ENCODE measurements around the gene MEGF11.

MEGF11 gene

DNA sequence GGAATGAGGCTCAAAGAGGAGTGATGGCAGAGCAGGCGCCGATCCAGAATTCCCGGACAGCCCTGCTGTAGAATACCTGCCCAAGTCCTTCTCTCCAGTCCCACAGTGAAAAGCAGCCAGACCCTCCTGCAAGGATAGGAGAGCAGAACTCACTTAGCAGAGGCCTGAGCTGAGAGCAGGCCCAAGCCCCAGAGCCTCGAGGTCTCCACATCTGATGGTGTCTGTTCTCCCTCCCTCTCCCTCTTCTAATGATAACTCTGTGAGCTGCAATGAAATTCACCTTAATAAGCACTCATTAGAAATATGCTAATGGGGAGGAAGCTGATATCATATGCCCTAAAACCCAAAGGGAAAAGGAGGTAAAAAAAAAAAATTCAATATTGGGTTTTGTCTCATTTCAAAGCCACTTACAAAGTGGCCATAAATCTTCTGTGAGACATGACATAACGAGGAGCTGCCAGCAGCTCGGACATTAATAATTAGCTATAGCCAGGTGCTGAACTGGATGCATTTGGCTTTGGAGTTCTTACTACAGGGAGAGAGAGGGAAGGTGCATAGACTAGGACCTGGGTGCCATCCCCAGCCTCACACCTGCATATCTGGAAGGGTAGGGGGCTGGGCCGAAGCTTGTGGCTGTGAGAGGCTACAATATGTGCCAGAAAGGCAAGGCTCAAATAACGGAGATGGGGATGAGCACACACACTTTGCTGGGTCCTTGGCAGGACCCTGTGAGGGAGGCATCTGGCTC, 108.4 kb downstream of the MEGF11 start:
- H3K36me3 ChIP-seq (ENCODE audit: control insufficient read depth, insufficient read depth, low read length) = no peaks in the 10 kb centered on the region
- no peaks in the 10 kb centered on the region for H3K27me3 ChIP-seq (ENCODE audit: control insufficient read depth, insufficient read depth, low read length)
- H3K4me1 ChIP-seq (ENCODE audit: control insufficient read depth, insufficient read depth, low read length) = peaks cover 7% of the 10 kb centered on the region
- no peak overlapping the region for H3K4me3 ChIP-seq (ENCODE audit: low read depth, low read length)
- no peak overlapping the region for H3K9ac ChIP-seq (ENCODE audit: low read depth, low read length)
- H3K9me3 ChIP-seq (ENCODE audit: control insufficient read depth, insufficient read depth, low read length) = no peaks in the 10 kb centered on the region

DNA sequence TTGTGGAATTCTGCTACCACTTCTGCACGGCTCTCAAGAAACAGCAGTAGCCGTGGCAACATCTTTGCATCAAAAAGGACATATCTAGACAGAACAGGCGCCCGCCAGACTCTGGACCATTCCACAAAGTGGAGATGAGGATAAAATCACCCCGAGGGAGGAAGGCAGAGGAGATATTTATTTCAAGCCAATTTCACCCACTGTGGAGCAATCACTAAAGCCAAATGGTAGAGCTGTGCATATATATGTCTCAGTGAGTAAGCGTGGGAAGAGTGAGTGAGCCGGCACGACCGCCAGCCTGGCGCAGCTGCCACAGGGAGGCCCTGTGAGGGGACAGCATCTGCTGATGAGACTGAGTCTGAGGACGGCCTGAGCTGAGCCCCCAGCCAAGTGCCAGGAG, 111.3 kb downstream of the MEGF11 start:
- Histone ChIP-seq H3K27me3 (ENCODE audit: control insufficient read depth, insufficient read depth, low read length) (no peaks in the 10 kb centered on the region), H3K9me3 (ENCODE audit: control insufficient read depth, insufficient read depth, low read length) (no peaks in the 10 kb centered on the region), H3K9ac (ENCODE audit: low read depth, low read length) (no peak overlapping the region), H3K36me3 (ENCODE audit: control insufficient read depth, insufficient read depth, low read length) (no peaks in the 10 kb centered on the region), H3K4me1 (ENCODE audit: control insufficient read depth, insufficient read depth, low read length) (peaks cover 7% of the 10 kb centered on the region), H3K4me3 (ENCODE audit: low read depth, low read length) (no peak overlapping the region)

DNA sequence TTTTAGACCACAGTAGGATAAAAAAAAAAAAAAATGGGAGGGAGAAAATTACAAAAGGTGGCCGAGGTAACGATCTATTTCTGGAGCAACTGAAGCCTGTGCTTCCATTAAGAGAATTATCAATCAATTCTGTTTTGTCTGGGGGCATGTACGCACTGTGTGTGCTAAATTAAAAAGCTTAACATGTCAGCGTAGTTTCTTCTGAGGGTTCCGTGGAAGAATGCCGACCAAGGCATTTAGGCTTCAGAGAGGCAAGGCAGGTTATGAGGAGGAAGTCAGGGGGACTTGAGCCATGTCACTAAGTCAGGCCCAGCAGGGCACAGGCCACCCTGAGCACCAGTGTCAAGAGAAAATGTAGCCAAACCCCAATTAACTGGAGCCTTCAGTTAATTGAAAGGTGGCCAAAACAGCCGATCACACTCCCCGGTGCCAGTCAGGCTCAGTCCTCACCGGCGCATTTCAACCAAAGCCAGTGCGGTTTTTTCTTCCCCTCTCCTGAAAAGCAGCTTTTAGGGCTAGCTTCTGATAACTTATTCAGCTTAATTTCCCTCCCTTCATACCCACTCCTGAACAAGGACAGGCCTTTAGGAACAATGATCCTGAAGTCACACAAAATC, 113.9 kb downstream of the MEGF11 start:
- Histone ChIP-seq H3K4me3 (ENCODE audit: low read depth, low read length) (no peak overlapping the region), H3K9me3 (ENCODE audit: control insufficient read depth, insufficient read depth, low read length) (no peaks in the 10 kb centered on the region), H3K4me1 (ENCODE audit: control insufficient read depth, insufficient read depth, low read length) (peaks cover 3% of the 10 kb centered on the region), H3K9ac (ENCODE audit: low read depth, low read length) (no peak overlapping the region), H3K27me3 (ENCODE audit: control insufficient read depth, insufficient read depth, low read length) (no peaks in the 10 kb centered on the region), H3K36me3 (ENCODE audit: control insufficient read depth, insufficient read depth, low read length) (no peaks in the 10 kb centered on the region)

DNA sequence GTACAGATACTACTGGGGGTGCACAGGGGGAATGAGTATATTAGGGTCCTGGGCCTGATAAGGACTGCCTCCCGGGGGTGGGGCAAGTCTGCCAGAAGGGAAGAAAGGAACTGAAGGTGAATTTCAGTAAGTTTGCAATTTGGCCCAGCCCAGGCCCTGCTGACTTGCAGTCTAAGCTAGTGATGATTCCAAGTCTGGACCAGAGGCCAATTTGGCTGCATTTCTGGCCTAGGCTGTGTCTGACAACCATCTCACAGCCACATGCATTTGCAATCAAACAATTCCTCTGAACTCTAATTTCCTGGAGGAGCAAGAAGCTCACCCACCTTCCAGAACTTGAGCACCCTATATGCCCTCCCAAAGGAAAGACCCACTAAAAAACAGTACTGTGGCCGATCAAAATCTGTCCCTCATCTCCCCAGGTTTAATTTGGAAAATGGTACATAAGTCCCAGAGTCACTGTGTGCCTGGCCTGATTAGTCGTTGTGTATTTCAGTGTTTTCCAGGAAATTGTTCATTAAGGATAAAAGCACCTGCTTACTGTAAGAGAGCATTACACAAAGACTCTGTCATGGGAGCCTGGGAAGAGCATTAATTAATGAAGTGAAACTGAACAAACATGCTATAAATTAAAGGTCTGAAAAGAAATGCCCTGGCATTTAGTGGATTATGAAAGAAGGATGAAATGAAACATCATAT, 114.5 kb downstream of the MEGF11 start:
- Histone ChIP-seq H3K9me3 (ENCODE audit: control insufficient read depth, insufficient read depth, low read length) (no peaks in the 10 kb centered on the region), H3K36me3 (ENCODE audit: control insufficient read depth, insufficient read depth, low read length) (no peaks in the 10 kb centered on the region), H3K4me1 (ENCODE audit: control insufficient read depth, insufficient read depth, low read length) (peaks cover 3% of the 10 kb centered on the region), H3K9ac (ENCODE audit: low read depth, low read length) (no peak overlapping the region), H3K27me3 (ENCODE audit: control insufficient read depth, insufficient read depth, low read length) (no peaks in the 10 kb centered on the region), H3K4me3 (ENCODE audit: low read depth, low read length) (no peak overlapping the region)

DNA sequence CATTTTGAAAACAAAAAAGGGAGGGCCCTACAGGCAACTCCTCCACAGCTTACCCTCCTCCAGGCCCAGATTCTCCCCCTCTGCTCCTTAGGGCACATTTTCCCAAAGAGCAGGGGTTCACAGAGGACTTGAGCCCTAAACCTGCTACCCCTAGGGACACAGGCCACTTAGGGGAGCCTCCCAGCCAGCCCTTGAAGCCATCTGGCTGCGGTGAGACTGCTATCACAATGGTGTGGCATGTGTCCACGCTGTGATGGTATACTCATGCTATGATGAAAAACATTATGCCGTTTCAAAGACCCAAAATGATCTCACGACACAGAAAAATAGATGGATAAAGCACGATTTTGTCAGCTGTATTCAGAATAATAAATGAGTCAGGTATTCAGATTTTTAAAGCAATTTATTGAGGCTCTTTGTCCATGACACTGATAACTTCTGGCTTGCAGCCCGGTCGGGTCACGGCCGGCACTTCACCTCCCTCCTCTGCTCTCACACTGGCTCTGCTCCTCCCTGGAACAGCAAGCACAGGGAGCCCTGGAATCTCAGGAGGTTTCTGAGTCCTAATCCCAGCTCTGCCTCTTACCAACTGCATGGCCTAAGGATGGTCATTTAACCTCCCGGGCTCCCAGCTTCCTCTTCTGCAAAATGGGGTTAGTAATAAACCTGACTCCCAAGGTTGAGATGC, 115.3 kb downstream of the MEGF11 start:
- H3K9me3 ChIP-seq (ENCODE audit: control insufficient read depth, insufficient read depth, low read length) = no peaks in the 10 kb centered on the region
- H3K36me3 ChIP-seq (ENCODE audit: control insufficient read depth, insufficient read depth, low read length) = no peaks in the 10 kb centered on the region
- H3K27me3 ChIP-seq (ENCODE audit: control insufficient read depth, insufficient read depth, low read length) = no peaks in the 10 kb centered on the region
- no peak overlapping the region for H3K9ac ChIP-seq (ENCODE audit: low read depth, low read length)
- no peak overlapping the region for H3K4me3 ChIP-seq (ENCODE audit: low read depth, low read length)
- no peaks in the 10 kb centered on the region for H3K4me1 ChIP-seq (ENCODE audit: control insufficient read depth, insufficient read depth, low read length)

DNA sequence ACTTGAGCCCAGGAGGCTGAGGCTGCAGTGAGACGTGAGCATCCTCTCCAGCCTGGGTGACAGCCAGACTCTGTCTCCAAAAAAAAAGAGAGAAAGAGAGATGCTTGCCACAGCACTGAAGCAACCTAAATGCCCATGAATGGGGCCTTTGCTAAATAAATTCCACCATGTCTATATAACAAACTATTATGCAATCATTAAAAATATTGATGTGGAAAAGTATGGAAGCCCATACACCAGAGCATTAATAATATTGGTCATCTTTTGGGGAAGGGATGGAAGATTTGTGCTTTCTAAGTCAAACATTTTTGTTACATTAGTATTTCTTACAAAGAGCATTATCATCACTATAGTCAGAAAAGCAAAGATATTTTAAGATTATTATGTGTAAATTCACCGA, 116.6 kb downstream of the MEGF11 start:
- Histone ChIP-seq H3K9ac (ENCODE audit: low read depth, low read length) (no peak overlapping the region), H3K27me3 (ENCODE audit: control insufficient read depth, insufficient read depth, low read length) (no peaks in the 10 kb centered on the region), H3K36me3 (ENCODE audit: control insufficient read depth, insufficient read depth, low read length) (no peaks in the 10 kb centered on the region), H3K9me3 (ENCODE audit: control insufficient read depth, insufficient read depth, low read length) (no peaks in the 10 kb centered on the region), H3K4me3 (ENCODE audit: low read depth, low read length) (no peak overlapping the region), H3K4me1 (ENCODE audit: control insufficient read depth, insufficient read depth, low read length) (no peaks in the 10 kb centered on the region)

DNA sequence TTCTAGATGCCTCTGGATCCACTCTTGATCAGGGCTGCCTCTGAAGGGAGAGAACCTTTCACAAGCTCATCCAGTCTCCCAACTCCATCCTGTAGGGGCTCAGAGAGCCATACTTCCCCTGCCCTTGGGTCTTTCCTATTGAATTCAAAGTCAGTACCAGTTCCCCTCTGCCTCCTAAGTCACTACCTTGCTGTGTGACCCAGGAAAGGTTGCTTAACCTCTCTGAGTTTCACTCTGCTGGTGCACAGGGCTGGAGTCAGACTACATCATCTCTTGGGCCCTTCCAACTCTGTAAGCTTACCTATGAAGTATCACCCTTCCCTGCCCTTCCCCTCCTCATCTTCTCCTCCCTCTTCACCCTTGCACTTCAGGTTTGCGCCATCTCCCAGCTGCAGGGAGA, 117.9 kb downstream of the MEGF11 start:
- H3K9me3 ChIP-seq (ENCODE audit: control insufficient read depth, insufficient read depth, low read length) = no peaks in the 10 kb centered on the region
- H3K4me3 ChIP-seq (ENCODE audit: low read depth, low read length) = no peak overlapping the region
- no peaks in the 10 kb centered on the region for H3K27me3 ChIP-seq (ENCODE audit: control insufficient read depth, insufficient read depth, low read length)
- H3K9ac ChIP-seq (ENCODE audit: low read depth, low read length) = no peak overlapping the region
- no peaks in the 10 kb centered on the region for H3K4me1 ChIP-seq (ENCODE audit: control insufficient read depth, insufficient read depth, low read length)
- H3K36me3 ChIP-seq (ENCODE audit: control insufficient read depth, insufficient read depth, low read length) = no peaks in the 10 kb centered on the region

DNA sequence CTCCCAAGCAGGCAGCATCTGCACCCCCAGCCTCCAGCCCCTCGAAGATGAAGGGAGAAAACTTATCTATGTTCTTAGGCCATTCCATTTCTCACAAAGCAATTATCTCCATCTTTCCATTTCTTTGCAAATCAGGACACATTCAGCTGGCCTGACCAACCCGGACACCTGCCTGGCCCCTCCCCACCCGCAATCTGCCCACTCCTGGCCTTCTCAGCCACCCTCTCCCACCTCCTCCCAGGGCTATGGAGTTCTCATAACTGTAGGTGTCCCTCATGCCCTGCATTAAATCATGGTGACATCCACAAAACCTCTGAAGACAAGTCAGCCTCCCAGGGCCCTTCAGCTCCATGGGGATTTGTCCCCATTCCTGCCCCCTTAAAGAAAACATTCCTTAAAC, 119.3 kb downstream of the MEGF11 start:
- H3K27me3 ChIP-seq (ENCODE audit: control insufficient read depth, insufficient read depth, low read length) = no peaks in the 10 kb centered on the region

DNA sequence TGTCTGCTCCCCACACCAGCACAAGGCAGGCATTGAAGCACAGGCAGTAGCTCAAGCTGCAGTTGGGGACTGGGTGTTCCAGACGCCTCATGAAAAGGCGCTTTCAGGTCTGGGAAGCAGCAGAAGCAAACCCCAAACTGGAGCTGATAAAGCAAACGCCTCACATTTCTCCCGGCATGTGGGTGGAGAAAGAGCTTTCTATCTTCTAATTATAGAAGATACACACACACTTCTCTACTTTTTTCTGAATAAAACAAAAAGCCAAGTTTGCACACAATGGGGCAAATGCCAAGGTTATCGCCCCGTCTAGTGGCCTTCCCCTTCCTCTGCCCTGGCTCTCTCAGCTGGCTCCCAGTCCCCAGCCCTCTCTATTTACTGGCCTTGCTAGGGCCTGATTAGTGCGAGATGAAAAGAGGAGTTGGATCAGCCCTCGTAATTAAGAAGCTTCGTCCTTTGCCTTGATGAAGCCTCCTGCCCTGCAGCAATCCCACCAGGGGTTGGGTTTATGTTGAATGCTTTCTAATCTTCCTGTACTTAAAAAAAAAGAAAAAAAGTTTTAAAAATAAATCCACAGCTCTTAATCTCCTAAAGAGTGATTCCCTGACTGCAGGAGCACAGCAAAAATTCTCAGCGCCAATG, 120.2 kb downstream of the MEGF11 start:
- H3K4me1 ChIP-seq (ENCODE audit: control insufficient read depth, insufficient read depth, low read length) = no peaks in the 10 kb centered on the region
- H3K4me3 ChIP-seq (ENCODE audit: low read depth, low read length) = no peak overlapping the region
- H3K9me3 ChIP-seq (ENCODE audit: control insufficient read depth, insufficient read depth, low read length) = no peaks in the 10 kb centered on the region
- no peaks in the 10 kb centered on the region for H3K36me3 ChIP-seq (ENCODE audit: control insufficient read depth, insufficient read depth, low read length)
- H3K27me3 ChIP-seq (ENCODE audit: control insufficient read depth, insufficient read depth, low read length) = no peaks in the 10 kb centered on the region
- H3K9ac ChIP-seq (ENCODE audit: low read depth, low read length) = no peak overlapping the region

More for the DNA sequence above, 119.3 kb downstream of the MEGF11 start:
- Histone ChIP-seq H3K4me1 (ENCODE audit: control insufficient read depth, insufficient read depth, low read length) (no peaks in the 10 kb centered on the region), H3K9me3 (ENCODE audit: control insufficient read depth, insufficient read depth, low read length) (no peaks in the 10 kb centered on the region), H3K9ac (ENCODE audit: low read depth, low read length) (no peak overlapping the region), H3K36me3 (ENCODE audit: control insufficient read depth, insufficient read depth, low read length) (no peaks in the 10 kb centered on the region), H3K4me3 (ENCODE audit: low read depth, low read length) (no peak overlapping the region)

DNA sequence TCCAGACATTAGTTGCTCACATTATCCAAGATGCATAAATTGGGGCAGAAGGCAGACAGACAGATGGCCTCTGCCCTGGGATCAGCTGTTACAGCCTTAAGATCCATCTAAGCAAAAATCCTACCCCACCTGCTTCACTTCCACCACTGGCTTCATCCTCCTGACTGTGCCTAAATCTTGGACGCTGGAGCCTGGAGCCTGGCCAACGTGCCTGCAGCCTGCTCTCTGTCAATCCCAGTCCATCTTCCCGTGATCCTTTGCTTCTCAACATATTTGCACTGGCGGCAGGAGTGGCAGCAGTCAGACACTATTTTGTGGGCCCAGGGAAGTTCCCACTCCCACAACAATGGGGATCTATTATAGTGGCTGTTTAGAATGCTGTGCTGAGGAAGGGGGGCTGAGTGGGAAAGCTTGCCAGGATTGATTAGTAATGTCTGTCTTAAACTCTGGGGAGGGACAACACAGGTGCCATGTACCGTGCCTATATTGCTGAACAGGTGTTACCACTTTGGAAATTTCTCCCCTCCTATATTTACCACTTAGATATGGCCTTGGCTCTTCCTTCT, 121.2 kb downstream of the MEGF11 start:
- Histone ChIP-seq H3K36me3 (ENCODE audit: control insufficient read depth, insufficient read depth, low read length) (no peaks in the 10 kb centered on the region), H3K27me3 (ENCODE audit: control insufficient read depth, insufficient read depth, low read length) (no peaks in the 10 kb centered on the region), H3K9me3 (ENCODE audit: control insufficient read depth, insufficient read depth, low read length) (no peaks in the 10 kb centered on the region), H3K4me3 (ENCODE audit: low read depth, low read length) (no peak overlapping the region), H3K9ac (ENCODE audit: low read depth, low read length) (no peak overlapping the region), H3K4me1 (ENCODE audit: control insufficient read depth, insufficient read depth, low read length) (no peaks in the 10 kb centered on the region)

DNA sequence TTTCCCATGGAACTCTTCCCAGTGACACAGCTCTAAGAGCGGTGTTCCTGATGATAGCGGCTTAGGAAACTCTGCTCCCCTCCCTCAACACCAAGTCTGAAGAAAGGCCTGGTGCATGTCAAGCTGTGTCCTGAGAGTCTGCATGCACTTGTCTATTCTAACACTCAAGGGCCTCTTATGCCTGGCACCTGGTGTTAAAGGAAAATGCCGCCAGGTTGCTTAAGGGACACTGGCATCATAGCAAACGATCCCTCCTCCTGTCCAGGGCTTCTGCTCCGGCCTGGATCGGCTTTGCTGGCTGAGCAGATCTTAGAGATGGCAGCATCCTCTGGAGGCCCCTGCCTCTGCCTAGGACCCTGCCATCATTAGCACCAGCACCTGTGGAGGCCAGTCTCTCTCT, 121.7 kb downstream of the MEGF11 start:
- no peak overlapping the region for H3K9ac ChIP-seq (ENCODE audit: low read depth, low read length)
- no peaks in the 10 kb centered on the region for H3K36me3 ChIP-seq (ENCODE audit: control insufficient read depth, insufficient read depth, low read length)
- H3K4me3 ChIP-seq (ENCODE audit: low read depth, low read length) = no peak overlapping the region
- H3K9me3 ChIP-seq (ENCODE audit: control insufficient read depth, insufficient read depth, low read length) = no peaks in the 10 kb centered on the region
- no peaks in the 10 kb centered on the region for H3K27me3 ChIP-seq (ENCODE audit: control insufficient read depth, insufficient read depth, low read length)
- no peaks in the 10 kb centered on the region for H3K4me1 ChIP-seq (ENCODE audit: control insufficient read depth, insufficient read depth, low read length)
